ENCODE data around the gene SCO2. TPM values are rescaled to one million over a fixed set of nuclear protein-coding genes. Genes with fewer than 3 reads are reported as not detected.

SCO2 gene
- total RNA-seq, 1 donor from 2014 or later: 0.52 TPM

DNA sequence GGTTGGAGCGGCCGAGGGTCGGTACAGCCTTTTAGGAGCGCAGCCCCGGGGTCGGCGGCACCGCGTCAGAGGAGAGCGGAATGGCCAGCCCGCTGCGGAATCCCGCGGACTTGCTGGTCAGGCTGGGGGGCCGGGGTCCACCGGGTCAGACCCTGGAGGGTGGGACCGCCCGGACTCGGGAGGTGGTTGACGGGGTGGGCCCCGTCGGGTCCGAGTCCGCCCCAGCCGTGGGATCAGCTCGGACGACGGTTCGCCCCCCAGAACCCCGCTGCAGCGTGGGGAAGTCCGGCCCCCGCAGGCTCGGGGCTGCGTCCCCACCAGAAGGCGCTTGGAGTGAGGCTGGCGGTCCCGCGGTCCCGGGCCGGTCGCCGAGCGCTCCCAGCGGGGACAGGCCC, 44.4 kb downstream of the SCO2 start:
- Histone ChIP-seq H3K36me3 (ENCODE audit: control insufficient read depth in 3 of 3, insufficient read depth in 3 of 3, low read length in 3 of 3) (no peaks in the 10 kb centered on the region), H3K9me3 (ENCODE audit: control insufficient read depth in 3 of 3, low read length in 3 of 3) (no peaks in the 10 kb centered on the region), H3K4me3 (ENCODE audit: low read length in 3 of 3) (no peak overlapping the region), H3K27me3 (ENCODE audit: control insufficient read depth in 3 of 3, insufficient read depth in 3 of 3, low read length in 3 of 3) (peaks cover 42 to 56% (median 55%) of the 10 kb centered on the region in 3 donors), H3K27ac (ENCODE audit: low read depth, low read length) (no peak overlapping the region), H3K9ac (ENCODE audit: low read depth in 1 of 3, low read length in 3 of 3) (no peak overlapping the region), H3K4me1 (ENCODE audit: control insufficient read depth in 3 of 3, insufficient read depth in 3 of 3, low read length in 3 of 3) (no peaks in the 10 kb centered on the region)

DNA sequence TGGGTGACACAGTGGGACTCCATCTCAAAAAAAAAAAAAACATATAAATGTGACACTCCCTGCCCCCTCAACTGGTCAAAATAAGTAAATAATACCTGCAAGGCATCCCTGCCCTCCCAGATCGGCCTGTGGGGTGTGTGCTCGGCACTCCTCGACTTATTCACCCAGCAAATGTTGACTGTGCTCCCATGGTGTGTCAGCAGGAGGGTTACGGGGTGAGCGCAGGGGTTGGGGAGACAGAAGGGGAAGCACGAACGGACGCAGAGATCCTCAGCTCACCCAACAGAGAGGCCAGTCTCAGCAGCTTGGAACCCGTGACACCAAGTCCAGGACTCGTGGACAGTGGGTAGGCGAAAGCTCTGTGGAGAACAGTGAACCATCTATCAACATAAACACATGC, 45.7 kb downstream of the SCO2 start:
- Histone ChIP-seq H3K9me3 (ENCODE audit: control insufficient read depth in 3 of 3, low read length in 3 of 3) (no peaks in the 10 kb centered on the region), H3K9ac (ENCODE audit: low read depth in 1 of 3, low read length in 3 of 3) (no peak overlapping the region), H3K27ac (ENCODE audit: low read depth, low read length) (no peak overlapping the region), H3K4me1 (ENCODE audit: control insufficient read depth in 3 of 3, insufficient read depth in 3 of 3, low read length in 3 of 3) (peaks cover 4 to 6% (median 6%) of the 10 kb centered on the region in 3 donors), H3K36me3 (ENCODE audit: control insufficient read depth in 3 of 3, insufficient read depth in 3 of 3, low read length in 3 of 3) (no peaks in the 10 kb centered on the region), H3K4me3 (ENCODE audit: low read length in 3 of 3) (no peak overlapping the region), H3K27me3 (ENCODE audit: control insufficient read depth in 3 of 3, insufficient read depth in 3 of 3, low read length in 3 of 3) (peaks cover 36 to 49% (median 45%) of the 10 kb centered on the region in 3 donors)

- H3K9ac ChIP-seq (ENCODE audit: low read depth in 1 of 3, low read length in 3 of 3): no peak overlapping the region
- H3K4me1 ChIP-seq (ENCODE audit: control insufficient read depth in 3 of 3, insufficient read depth in 3 of 3, low read length in 3 of 3): peaks cover 17 to 18% (median 18%) of the 10 kb centered on the region in 3 donors
- no peaks in the 10 kb centered on the region for H3K36me3 ChIP-seq (ENCODE audit: control insufficient read depth in 3 of 3, insufficient read depth in 3 of 3, low read length in 3 of 3)
- H3K27me3 ChIP-seq (ENCODE audit: control insufficient read depth in 3 of 3, insufficient read depth in 3 of 3, low read length in 3 of 3): peaks cover 23 to 36% (median 32%) of the 10 kb centered on the region in 3 donors
- no peak overlapping the region for H3K27ac ChIP-seq (ENCODE audit: low read depth, low read length)
- no peaks in the 10 kb centered on the region for H3K9me3 ChIP-seq (ENCODE audit: control insufficient read depth in 3 of 3, low read length in 3 of 3)
- no peak overlapping the region for H3K4me3 ChIP-seq (ENCODE audit: low read length in 3 of 3)
Measured at GRCh38 chr22:50477923-50478322, 47.5 kb downstream of the SCO2 start.

- Histone ChIP-seq H3K9me3 (ENCODE audit: control insufficient read depth in 3 of 3, low read length in 3 of 3) (no peaks in the 10 kb centered on the region), H3K27me3 (ENCODE audit: control insufficient read depth in 3 of 3, insufficient read depth in 3 of 3, low read length in 3 of 3) (peaks cover 15 to 26% (median 21%) of the 10 kb centered on the region in 3 donors), H3K27ac (ENCODE audit: low read depth, low read length) (no peak overlapping the region), H3K4me3 (ENCODE audit: low read length in 3 of 3) (no peak overlapping the region), H3K36me3 (ENCODE audit: control insufficient read depth in 3 of 3, insufficient read depth in 3 of 3, low read length in 3 of 3) (no peaks in the 10 kb centered on the region), H3K4me1 (ENCODE audit: control insufficient read depth in 3 of 3, insufficient read depth in 3 of 3, low read length in 3 of 3) (peaks cover 26 to 29% (median 28%) of the 10 kb centered on the region in 3 donors), H3K9ac (ENCODE audit: low read depth in 1 of 3, low read length in 3 of 3) (peak overlapping the region in 1 of 3 donors; percentile 3)
Measured at GRCh38 chr22:50476868-50477267, 48.5 kb downstream of the SCO2 start.

DNA sequence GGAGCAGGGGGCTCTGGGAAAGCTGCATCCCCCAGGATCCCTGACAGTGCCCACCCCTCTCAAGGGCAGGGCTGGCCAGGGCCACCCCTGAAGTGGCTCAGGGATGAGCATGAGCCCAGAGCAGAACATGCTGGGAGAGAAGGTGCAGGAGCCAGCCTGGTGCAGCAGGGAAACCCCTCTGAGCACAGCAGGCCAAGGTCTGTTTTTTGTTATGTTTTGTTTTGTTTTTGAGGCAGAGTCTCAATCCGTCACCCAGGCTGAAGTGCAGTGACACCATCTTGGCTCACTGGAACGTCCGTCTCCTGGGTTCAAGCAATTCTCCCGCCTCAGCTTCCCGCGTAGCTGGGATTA, 49.8 kb downstream of the SCO2 start:
- peaks cover 10 to 14% (median 10%) of the 10 kb centered on the region in 3 donors for H3K27me3 ChIP-seq (ENCODE audit: control insufficient read depth in 3 of 3, insufficient read depth in 3 of 3, low read length in 3 of 3)
- H3K9ac ChIP-seq (ENCODE audit: low read depth in 1 of 3, low read length in 3 of 3): peak overlapping the region; percentile 65 to 79 (median 73)
- no peaks in the 10 kb centered on the region for H3K36me3 ChIP-seq (ENCODE audit: control insufficient read depth in 3 of 3, insufficient read depth in 3 of 3, low read length in 3 of 3)
- no peaks in the 10 kb centered on the region for H3K9me3 ChIP-seq (ENCODE audit: control insufficient read depth in 3 of 3, low read length in 3 of 3)
- H3K4me3 ChIP-seq (ENCODE audit: low read length in 3 of 3): peak overlapping the region; percentile 62 to 78 (median 78)
- H3K4me1 ChIP-seq (ENCODE audit: control insufficient read depth in 3 of 3, insufficient read depth in 3 of 3, low read length in 3 of 3): peaks cover 37 to 41% (median 40%) of the 10 kb centered on the region in 3 donors
- no peak overlapping the region for H3K27ac ChIP-seq (ENCODE audit: low read depth, low read length)

- Histone ChIP-seq H3K4me3 (ENCODE audit: low read length in 3 of 3) (peak within 1 kb of the TSS; percentile 78 to 80 (median 78)), H3K4me1 (ENCODE audit: control insufficient read depth in 3 of 3, insufficient read depth in 3 of 3, low read length in 3 of 3) (peaks cover 43 to 48% (median 46%) of the 10 kb centered on the region in 3 donors), H3K27ac (ENCODE audit: low read depth, low read length) (peak within 1 kb of the TSS; percentile 58), H3K36me3 (ENCODE audit: control insufficient read depth in 3 of 3, insufficient read depth in 3 of 3, low read length in 3 of 3) (no peaks in the 10 kb centered on the region), H3K9me3 (ENCODE audit: control insufficient read depth in 3 of 3, low read length in 3 of 3) (no peaks in the 10 kb centered on the region), H3K27me3 (ENCODE audit: control insufficient read depth in 3 of 3, insufficient read depth in 3 of 3, low read length in 3 of 3) (peaks cover 4 to 7% (median 6%) of the 10 kb centered on the region in 3 donors), H3K9ac (ENCODE audit: low read depth in 1 of 3, low read length in 3 of 3) (peak within 1 kb of the TSS; percentile 73 to 85 (median 81))
Measured at GRCh38 chr22:50474710-50475651, 50.4 kb downstream of the SCO2 start, which contains the start of gene SBF1. SBF1 (minus strand) TSS chr22:50475035; CDS start chr22:50474840, 195 bp downstream.

- H3K4me1 ChIP-seq (ENCODE audit: control insufficient read depth in 3 of 3, insufficient read depth in 3 of 3, low read length in 3 of 3): peaks cover 43 to 54% (median 52%) of the 10 kb centered on the region in 3 donors
- H3K9ac ChIP-seq (ENCODE audit: low read depth in 1 of 3, low read length in 3 of 3): peak overlapping the region; percentile 73 to 85 (median 81)
- H3K27me3 ChIP-seq (ENCODE audit: control insufficient read depth in 3 of 3, insufficient read depth in 3 of 3, low read length in 3 of 3): peaks cover 0 to 7% (median 0%) of the 10 kb centered on the region in 3 donors
- H3K36me3 ChIP-seq (ENCODE audit: control insufficient read depth in 3 of 3, insufficient read depth in 3 of 3, low read length in 3 of 3): no peaks in the 10 kb centered on the region
- no peaks in the 10 kb centered on the region for H3K9me3 ChIP-seq (ENCODE audit: control insufficient read depth in 3 of 3, low read length in 3 of 3)
- peak overlapping the region; percentile 12 for H3K27ac ChIP-seq (ENCODE audit: low read depth, low read length)
- H3K4me3 ChIP-seq (ENCODE audit: low read length in 3 of 3): peak overlapping the region; percentile 76 to 80 (median 78)
Measured at GRCh38 chr22:50473855-50474671, 51.3 kb downstream of the SCO2 start.

Other genes starting within 250 kb of the SCO2 start
- 48.5 TPM for gene PLXNB2, start 218.0 kb downstream of the SCO2 start, total RNA-seq
- 1.0 TPM for gene DENND6B, start 198.6 kb downstream of the SCO2 start, total RNA-seq
- gene PPP6R2, start 182.3 kb downstream of the SCO2 start, total RNA-seq: 28.2 TPM
- 30.8 TPM for gene SBF1, start 50.6 kb downstream of the SCO2 start, total RNA-seq
- gene ADM2, start 44.1 kb downstream of the SCO2 start, total RNA-seq: under 0.01 TPM
- not detected for gene MIOX, start 38.7 kb downstream of the SCO2 start, total RNA-seq
- 12.5 TPM for gene LMF2, start 17.9 kb downstream of the SCO2 start, total RNA-seq
- 34.4 TPM for gene NCAPH2, start 17.4 kb downstream of the SCO2 start, total RNA-seq
- 8.9 TPM for gene TYMP, start 4.4 kb upstream of the SCO2 start, total RNA-seq
- gene KLHDC7B, start 20.3 kb upstream of the SCO2 start, total RNA-seq: not detected
- gene SYCE3, start 37.3 kb upstream of the SCO2 start, total RNA-seq: not detected
- 27.1 TPM for gene CPT1B, start 52.8 kb upstream of the SCO2 start, total RNA-seq
- 17.7 TPM for gene CHKB, start 57.3 kb upstream of the SCO2 start, total RNA-seq
- 0.52 TPM for gene MAPK8IP2, start 75.2 kb upstream of the SCO2 start, total RNA-seq
- 5.2 TPM for gene ARSA, start 102.6 kb upstream of the SCO2 start, total RNA-seq
- 4.2 TPM for gene SHANK3, start 147.2 kb upstream of the SCO2 start, total RNA-seq
- gene ACR, start 212.6 kb upstream of the SCO2 start, total RNA-seq: 0.52 TPM